CD4-positive, alpha-beta T cell treated with Interferon alpha-2 for 1 hour (primary cell): Measurements from ENCODE around the gene GRB10.
"Not testable (repeated sequence)": the region's sequence is repeated elsewhere in the genome, so short reads cannot be mapped to it uniquely, and the experiment has no call there.

ENCODE experiments used
- DNase-seq, 2 donors: peaks; one replicate each; pipeline ENCODE4 v3.0.0-alpha.2; 2020 to 2022

GRB10 gene

DNA sequence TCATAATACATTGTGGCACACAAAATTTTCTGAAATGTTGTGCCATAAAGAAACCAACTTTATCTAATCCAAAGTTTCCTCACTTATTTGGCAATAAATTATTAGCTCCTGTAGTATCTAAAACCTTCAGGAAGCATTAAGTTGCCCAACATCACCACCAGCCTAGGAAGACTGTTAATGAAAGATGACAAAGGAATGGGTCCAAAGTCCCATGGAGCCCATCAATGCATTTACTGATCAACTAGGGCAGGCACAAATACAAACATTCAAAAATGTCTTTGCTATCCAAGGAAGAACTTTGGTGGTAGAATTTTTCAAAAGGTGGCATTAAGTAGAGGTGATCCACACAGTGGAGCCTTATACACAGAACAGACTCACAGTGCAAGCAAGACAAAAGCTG lies 4.5 kb downstream of the GRB10 start:
- DNase-seq = no peak

DNA sequence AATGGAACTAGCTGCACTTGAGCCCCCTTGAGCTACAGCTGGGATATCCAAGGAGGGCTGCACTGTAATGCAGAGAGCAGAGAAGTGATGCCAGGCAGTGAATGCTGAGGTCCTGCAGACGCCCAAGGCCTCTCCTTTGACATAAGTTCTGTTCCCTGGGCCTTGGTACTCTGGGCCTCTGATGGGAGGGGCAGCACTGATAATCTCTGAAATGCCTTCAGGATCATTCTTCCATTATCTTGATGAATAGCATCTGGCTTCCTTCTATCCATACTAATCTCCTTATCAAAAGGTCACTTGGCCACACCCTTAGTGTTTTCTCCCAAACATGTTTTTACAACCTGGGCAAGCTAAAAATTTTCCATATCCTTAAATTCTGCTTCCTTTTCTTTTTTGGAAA lies 6.9 kb downstream of the GRB10 start:
- DNase-seq = no peak

DNA sequence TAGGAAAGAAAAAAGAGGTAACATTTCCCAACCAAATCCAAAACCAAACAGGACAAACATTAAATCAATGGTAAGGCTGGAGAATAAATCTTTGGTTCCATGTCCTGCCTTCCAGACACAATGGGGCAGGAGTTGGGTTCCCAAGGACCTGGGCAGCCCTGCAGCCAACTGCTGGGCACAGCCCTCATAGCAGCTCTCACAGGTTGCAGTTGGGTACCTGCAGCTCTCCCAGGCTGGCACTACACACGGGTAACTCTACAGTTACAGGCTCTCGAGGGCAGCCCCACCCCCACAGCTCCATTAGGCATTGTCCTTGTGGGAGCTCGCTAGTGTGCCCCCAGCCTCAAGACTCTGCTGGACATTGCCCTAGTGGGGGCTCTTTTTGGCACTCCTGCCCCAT lies 7.5 kb downstream of the GRB10 start:
- no peak for DNase-seq

DNA sequence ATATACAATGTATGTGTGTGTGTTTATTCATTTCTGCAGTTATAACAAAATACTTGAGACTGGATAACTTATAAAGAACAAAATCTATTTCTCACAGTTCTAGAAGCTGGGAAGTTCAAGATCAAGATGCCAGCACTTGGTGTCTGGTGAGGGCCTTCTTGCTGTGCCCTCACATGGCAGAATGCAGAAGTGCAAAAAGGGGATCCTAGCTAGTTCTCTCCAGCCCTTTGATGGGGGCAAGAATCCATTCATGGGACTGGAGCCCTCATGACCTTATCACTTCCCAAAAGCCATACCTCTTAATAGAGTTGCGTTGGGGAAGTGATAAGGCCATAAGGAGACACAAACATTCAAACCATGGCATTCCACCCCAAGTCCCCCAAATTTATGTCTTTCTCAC lies 8.4 kb downstream of the GRB10 start:
- DNase-seq = no peak

DNA sequence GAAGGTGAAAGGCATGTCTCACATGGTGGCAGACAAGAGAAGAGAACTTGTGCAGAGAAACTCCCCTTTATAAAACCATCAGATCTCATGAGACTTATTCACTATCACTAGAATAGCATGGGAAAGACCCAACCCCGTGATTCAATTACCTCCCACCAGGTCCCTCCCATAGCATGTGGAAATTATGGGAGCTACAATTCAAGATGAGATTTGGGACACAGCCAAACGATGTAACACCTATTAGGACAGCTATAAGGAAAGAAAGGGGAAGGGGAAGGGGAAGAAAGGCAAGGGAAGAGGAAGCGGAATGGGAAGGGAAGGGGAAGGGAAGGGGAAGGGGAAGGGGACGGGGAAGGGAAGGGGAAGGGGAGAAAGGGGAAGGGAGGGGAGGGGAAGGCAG lies 9.6 kb downstream of the GRB10 start:
- DNase-seq = not testable (repeated sequence)

DNA sequence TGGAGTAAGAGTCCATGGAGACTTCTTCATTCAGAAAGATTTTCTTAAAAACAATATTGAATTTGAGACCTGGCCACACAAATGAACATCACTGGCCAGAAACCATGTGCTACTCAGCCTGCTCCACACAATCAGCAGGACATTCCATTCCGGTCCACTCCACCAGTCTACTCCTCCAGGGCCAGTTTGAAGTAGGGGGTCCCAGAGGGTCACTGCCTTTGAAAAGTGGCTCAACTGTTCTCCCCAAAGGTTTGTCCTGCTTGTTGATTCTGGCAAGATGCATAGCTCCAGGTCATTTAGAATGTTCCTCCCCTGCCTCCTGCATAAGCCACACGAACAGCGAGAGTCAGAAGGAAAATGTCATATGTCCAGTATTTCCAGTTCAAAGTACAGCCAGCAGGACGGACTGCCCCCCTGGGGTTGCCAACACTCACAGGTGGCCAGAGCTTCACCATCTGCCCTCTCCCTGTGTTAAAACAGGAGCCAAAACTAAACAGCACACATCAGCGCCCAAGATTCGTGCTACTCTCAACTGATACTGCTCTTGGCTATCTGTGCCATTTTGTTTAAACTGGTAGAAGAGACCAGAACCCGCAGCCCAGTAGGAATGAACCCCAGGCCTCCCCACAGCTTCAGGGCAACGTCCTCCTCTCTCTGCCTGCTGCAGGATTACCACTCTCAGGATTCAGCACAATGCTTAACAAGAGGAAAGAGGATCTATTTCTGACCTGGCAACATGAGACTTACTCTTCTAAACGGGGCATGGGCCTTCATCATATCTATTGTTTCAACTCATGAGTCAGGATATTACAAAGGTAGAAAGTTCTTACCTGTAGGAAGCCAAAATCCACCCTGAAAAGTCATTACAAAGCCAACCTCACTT lies 11.3 kb downstream of the GRB10 start:
- no peak for DNase-seq

DNA sequence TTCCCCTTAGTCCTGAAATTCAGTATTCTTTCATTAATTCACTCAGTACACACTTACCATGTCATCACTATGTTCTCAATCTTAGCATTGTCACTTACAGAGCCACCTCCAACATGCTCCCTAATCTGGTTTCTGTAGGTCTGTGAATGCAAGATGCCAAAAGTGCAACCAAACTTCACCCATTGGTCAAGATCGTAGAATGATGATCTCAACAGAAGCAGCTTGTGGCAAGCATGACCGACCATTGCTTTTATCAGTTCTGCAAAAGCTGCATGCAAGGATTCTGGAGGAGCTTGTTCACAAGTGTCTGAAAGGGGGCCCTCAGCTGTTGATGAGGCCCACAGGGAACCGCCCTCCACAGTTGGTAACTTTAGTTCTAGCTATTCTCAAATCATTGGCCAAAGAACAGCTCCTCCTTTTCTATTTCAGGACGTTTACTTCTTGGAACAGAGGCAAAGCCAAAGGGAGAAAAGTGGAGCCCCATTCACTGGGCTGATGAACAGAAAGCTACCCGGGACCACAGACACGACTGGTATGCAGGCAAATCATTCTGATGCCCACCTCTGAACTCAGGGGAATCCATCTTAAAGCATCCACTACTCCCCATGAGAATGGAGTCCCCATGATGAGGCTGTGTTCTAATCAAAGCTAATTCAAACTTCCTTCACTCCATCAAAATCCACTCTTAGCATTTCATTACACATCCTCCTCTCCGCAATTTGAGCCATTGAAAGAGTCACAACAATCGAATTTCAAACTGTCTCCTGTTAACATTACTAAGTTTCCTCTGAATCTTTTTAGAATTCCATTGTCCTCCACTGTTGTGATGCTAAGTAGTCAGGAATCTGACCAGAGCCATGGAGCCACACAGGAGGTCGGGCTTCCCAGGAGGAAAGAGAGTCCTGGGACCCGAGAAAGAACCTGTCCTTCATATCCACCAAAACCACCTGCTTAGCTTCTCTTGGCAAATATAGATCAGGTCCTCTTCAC lies 13.9 kb downstream of the GRB10 start:
- DNase-seq = no peak

DNA sequence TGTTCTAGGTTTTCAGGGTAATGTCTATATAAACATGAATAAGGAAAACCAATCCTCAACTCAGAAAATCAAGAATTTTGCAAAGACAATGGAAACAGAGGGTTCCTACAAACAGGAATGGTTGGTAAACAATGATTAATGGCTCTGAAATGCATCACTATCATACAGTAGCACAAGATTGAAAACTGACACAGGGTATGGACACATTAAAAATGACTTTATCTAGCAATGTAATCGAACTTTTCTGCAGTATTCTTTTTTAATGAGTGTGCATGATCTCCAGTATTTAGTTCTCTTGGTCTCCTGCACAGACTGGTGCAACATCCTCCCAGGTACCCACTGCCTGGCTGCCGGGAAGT lies 15.9 kb downstream of the GRB10 start:
- no peak for DNase-seq

DNA sequence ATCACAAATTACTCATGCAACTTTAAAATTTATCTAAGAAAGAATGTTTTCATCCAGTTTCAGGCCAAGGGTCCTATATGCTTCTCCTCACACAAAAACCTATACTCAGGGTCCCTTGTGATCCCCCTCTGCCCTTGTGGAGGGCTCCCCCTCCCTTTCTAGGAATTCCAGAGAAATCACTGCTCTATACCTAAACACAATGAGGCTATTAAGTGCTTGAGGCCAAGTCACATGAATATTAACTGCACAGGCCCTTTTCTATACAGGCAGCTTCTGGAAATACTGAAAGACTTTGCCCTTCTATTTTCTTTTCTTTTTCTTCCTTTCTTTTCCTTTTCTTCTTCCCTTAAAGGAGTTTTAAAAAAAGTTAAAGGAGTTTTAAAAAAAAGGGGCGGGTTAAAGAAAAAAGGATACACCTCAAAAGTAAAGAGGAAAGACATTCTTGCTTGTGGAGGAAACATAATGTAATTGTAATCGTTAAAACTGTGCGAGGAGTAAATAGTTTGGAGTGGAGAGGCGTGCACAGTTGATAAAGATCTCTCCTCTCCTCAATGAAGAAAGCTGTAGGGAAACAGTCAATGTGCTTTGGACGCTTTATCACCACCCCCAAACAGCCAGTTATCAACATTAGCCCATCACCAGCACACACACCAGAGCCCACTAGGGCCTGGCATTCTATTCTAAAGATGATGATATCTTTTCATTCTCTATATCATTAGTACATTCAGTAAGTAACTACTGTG lies 16.4 kb downstream of the GRB10 start:
- DNase-seq = no peak

DNA sequence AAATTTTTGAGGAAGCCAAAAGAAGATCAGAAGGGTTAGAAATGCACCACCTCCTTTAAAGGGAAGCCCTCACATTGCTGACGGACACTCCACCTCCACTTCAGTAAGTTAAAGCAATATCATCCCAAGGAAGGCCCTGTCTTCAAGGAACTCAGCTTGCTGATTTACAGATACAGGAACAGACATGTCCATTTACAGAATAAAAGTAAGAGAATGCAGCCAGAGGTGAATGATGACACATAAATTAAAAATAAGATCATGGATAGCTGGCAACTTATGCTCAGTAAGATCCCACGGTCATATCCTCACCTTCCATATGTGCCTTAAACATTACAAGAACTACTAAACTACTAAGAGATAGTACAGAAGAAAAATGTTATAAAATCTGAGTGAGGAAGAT lies 20.4 kb downstream of the GRB10 start:
- no peak for DNase-seq

DNA sequence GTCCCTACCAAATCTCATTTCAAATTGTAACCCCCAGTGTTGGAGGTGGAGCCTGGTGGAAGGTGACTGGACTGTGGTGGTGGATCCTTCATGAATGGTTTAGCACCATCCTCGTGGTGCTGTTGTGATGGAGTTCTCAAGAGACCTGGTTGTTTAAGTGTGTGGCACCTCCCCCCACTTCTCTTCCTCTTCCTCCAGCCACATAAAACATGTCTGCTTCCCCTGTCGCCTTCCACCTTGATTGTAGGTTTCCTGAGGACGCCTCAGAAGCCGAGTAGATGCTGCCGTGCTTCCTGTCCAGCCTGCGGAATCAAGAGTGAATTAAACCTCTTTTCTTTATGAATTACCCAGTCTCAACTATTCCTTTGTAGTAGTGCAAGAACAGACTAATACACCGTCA lies 21.0 kb downstream of the GRB10 start:
- no peak for DNase-seq

DNA sequence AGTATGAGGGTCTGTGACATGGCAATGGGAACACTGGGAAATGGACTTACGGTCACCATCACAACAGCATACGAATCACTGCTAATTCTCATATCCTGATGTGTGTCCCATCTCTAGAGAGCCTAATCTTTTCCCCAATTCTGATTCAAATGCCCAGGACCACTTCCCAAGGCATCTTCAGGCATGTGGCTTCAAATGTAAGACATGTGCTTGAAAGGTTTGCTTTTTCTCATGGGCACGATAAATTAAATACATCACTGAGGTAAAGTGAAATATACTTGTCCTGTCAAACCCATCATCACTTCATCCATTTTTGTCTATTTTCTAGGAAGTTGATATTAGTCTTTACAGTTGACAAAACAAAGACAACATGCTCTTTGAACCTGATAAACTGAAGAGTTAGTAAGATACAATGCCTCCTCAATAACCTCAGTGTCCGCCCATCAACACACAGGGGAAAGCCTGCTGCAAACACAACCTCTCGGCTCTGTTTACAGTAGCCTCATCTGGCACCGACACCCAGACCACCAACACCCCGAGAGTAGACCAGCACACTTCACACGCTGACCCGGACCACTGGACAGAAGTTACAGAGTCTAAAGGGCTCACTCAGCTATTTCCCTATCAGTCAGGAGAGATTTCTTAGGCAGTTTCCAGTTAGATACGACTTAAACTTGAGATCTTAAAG lies 24.8 kb downstream of the GRB10 start:
- no peak for DNase-seq

DNA sequence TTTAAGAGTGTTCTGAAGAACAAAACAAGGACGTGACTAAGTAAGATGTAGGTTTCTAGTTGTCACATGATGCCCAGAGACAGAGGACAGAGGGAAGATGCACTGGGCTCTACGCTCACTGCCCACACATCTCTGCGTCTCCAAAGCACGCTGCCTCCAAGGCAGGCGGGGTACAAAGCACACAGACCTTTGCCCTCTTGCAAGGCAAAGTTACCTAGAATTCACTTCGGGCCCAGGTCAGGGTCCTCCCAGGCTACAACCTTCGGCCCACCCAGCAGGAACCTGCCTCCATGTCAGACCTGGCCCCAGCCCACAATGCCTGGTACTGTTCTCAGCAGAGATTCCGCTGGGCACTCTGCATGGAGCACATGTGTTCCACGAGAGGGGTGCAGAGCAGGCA lies 26.5 kb downstream of the GRB10 start:
- DNase-seq = no peak

DNA sequence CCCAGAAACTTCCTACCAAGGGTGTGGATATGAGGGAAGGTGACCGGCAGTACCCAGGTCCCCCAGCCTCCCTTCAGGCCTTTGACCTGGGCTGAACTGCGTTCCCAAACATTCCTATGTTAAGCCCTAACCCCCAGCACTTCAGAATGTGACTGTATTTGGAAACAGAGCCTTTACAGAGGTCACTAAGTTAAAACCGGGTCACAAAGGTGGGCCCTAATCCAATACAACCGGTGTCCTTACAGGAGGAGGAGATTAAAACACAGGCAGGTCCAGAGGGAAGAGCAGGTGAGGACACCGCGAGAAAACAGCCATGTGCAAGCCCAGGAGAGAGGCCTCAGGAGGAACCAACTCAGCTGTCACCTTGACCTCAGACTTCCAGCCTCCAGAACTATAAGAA lies 28.0 kb downstream of the GRB10 start:
- no peak for DNase-seq

DNA sequence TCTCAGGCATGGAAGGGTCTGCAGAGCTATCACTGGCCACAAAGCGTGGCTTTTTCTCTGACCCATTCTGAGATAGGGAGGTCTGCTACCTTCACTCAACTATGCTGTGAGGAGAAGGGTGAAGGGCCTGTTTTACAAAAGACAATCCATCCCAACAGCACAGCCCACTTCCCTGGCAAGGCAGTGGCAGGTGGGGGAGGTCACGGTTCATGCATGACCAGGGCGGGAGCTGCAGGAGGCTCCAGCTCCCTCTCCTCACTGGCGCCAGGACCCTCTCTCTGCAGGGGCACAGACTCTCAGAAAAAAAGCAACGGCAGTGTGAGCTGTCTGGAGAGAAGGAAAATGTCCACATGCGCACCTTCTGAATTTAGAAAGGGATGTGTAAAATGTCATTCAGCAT lies 28.5 kb downstream of the GRB10 start:
- DNase-seq = no peak

DNA sequence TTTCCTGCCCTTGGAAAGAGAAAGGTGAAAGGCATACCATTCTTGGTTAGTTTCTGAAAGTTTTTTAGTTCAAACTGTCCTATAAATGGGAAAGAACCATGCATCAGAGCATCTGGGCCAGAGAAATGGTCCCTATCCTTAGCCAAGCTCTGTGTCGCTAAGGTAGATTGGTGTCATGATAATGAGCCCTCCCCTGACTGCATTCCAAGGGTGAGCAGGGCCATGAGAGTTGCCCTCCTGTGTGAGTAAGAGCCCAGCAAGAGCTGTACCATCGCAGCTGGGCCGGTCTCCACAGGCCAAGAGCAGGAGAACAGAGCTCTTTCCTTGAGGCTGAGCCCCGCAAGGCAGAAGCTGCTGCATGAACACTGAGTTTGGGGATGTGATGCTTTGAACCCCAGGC lies 30.3 kb downstream of the GRB10 start:
- no peak for DNase-seq

DNA sequence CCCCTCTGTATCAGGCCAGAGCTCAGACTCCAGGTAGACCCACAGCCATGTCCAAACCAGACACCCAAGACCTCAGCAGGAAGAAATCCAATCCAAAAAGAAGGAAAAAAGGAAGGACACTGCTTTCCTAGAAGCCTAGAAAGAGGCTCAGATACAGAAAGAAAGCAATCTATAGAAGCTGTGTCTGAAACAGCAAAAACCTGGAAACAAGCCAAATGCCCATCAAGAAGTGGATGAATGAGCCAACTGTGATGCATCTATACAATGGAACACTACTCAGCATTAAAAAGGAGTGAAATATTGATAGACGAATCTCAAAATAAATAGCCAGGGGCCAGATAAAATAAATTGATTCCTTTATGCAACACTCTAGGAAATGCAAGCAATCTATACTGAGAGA lies 31.6 kb downstream of the GRB10 start:
- no peak for DNase-seq

DNA sequence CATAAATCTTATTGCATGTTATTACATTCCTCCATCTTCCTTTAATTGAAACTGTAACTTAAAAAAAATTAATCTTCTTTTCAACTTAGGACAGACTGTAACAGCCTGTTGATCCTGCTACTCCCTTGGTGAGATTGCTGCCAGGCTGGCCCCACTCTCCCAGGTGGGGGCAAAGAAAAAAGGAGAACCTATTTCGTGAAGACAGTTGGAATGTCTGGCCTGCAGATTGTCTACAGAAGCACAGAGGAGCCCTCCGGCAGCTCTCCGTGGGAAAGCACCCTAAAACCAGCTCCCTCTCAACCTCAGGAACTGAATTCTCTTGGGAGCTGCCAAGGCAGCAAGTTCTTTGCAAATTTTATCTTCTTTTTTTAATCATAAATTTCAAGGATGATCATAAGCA lies 32.8 kb downstream of the GRB10 start:
- no peak for DNase-seq

DNA sequence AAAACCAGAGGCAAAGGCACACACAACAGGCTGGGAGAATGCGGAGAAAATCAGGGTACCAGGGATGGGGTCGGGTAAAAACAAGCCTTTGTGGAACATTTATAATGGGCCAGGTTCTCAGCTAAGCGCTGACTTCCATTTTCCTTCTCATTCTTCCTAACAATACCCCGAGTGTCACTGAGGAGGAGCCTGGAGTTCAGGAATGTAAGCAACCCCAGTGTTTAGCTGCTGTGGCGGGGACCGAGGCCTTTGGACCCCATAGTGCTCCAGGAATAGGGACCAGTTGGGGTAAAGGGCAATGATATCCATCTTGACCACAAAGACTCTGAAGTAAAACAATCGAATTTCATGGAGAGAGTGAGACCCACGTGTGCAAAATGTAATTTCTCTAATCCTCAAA lies 34.2 kb downstream of the GRB10 start:
- DNase-seq = no peak

DNA sequence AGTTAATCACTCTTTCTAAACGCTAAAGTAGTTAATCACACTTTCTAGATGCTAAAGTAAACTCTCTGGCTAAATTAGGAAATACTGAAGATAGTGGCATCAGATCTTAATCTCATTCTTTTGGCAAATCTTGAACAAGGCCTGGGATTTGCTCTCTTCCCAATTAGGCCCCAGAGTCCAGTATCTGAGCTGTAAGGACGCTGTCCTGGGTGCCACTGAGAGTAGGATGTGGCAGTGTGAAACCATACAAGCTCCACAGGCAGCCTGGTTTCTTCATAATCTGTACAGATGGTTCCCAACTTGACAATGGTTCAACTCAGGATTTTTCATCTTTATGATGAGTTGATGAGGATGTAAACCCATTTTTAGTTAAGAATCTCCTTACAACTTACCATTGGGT lies 36.9 kb downstream of the GRB10 start:
- DNase-seq = no peak

DNA sequence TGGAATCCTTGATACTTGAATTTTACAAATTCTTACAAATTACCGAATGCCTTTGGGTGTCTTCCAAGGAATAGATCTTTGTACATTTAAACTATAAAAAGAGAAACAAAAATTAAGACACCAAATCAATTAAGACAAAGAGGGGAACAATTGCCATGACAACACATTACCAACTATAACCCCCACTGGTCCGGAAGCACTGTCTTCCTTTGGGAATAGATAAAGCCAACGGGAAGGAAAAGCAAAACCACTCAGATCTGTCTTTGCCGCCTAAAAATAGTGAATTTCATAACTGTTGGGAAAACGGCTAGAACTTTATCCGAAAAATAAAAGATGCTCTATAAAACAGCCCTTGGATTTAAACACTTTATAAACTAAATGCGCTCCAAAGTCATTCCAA lies 37.4 kb downstream of the GRB10 start:
- DNase-seq = no peak

DNA sequence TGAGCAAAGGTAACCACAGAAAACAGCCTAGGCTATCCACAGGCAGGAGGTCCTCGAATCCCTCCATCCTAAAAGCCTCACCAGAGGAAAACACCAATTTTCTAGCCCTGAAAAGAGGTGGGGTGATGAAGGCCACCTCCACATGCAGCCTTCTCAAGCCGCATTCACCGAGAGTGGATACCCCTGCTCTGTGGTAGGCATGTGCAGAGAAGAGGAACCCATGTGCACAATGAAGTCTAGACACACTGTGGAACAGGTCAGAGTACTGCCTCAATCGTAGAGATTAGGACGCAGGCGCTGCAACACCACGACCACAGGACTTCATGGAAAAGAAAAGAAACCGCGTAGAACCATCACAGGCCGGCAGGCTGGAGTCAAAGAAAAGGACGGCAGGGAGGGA lies 38.8 kb downstream of the GRB10 start:
- no peak for DNase-seq

DNA sequence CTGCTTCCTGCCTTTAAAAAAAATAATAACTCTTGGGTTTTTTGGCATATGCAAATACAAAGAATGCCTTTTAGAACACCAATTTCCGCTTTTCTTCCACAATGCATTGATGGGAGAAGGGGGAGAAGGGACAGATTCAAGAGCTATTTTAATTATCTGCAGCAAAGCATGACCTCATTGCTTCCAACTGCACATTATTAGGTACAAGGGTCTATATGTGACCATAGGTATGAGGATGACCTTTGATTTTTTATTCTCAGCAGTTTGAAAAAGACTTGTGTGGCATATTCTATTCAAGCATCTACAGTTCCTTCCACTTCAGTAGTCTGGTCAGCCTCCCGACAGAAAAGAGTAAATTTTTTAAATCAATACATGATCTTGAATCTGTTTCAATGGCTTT lies 39.7 kb downstream of the GRB10 start:
- DNase-seq = no peak
